Neural progenitor cell (in vitro differentiated cells): Measurements from ENCODE around the gene PDGFD. TPM values are rescaled to one million over a fixed set of nuclear protein-coding genes. Genes with fewer than 3 reads are reported as not detected.

ENCODE experiments used
- DNase-seq: peaks from one replicate; pipeline ENCODE4 v3.0.0-alpha.2; 2016; ENCODE audit warnings: low spot score
- H2AFZ ChIP-seq: fragments of 200-600 bp; sonication (generic); replicated peaks from 2 replicates; pipeline ENCODE4 v1.6.1; 2016; ENCODE audit warnings: antibody characterized with exemption
- H3F3A ChIP-seq: fragments of 200-600 bp; sonication (generic); 2 replicates; pipeline ENCODE4 v1.6.1; 2016; ENCODE audit warnings: antibody characterized with exemption, low read depth
- H3K27ac ChIP-seq: fragments of 200-600 bp; sonication (generic); 2 replicates; pipeline ENCODE4 v1.5.1; 2016; ENCODE audit warnings: mild to moderate bottlenecking
- H3K27me3 ChIP-seq: fragments of 200-600 bp; sonication (generic); 2 replicates; pipeline ENCODE4 v1.6.1; 2016; ENCODE audit warnings: mild to moderate bottlenecking, moderate library complexity
- H3K36me3 ChIP-seq: fragments of 200-600 bp; sonication (generic); 2 replicates; pipeline ENCODE4 v1.5.1; 2016
- H3K4me1 ChIP-seq: fragments of 200-600 bp; sonication (generic); 2 replicates; pipeline ENCODE4 v1.6.1; 2016; ENCODE audit warnings: mixed run types
- H3K4me2 ChIP-seq: fragments of 200-600 bp; sonication (generic); 2 replicates; pipeline ENCODE4 v1.6.1; 2016
- H3K4me3 ChIP-seq: fragments of 200-600 bp; sonication (generic); 2 replicates; pipeline ENCODE4 v1.5.1; 2016
- H3K79me2 ChIP-seq: fragments of 200-600 bp; sonication (generic); 2 replicates; pipeline ENCODE4 v1.6.1; 2016; ENCODE audit warnings: low read depth
- H3K9ac ChIP-seq: fragments of 200-600 bp; sonication (generic); 2 replicates; pipeline ENCODE4 v1.6.1; 2016
- H3K9me3 ChIP-seq: fragments of 200-600 bp; sonication (generic); 2 replicates; pipeline ENCODE4 v1.5.1; 2016; ENCODE audit warnings: low read depth
- H4K20me1 ChIP-seq: fragments of 200-600 bp; sonication (generic); 2 replicates; pipeline ENCODE4 v1.6.1; 2016; ENCODE audit warnings: low read depth
- H3K27ac Mint-ChIP-seq: 3 replicates; pipeline ENCODE4 v1.8.0; 2021; ENCODE audit warnings: mixed read lengths
- H3K27me3 Mint-ChIP-seq: 2 replicates; pipeline ENCODE4 v1.8.0; 2022; ENCODE audit warnings: low read depth, mild to moderate bottlenecking, inconsistent platforms, moderate library complexity, mixed read lengths; ENCODE audit not compliant: insufficient read depth
- H3K36me3 Mint-ChIP-seq: 3 replicates; pipeline ENCODE4 v1.8.0; 2021; ENCODE audit warnings: mixed read lengths
- H3K4me1 Mint-ChIP-seq: 3 replicates; pipeline ENCODE4 v1.8.0; 2021; ENCODE audit warnings: mixed read lengths
- H3K4me3 Mint-ChIP-seq: 3 replicates; pipeline ENCODE4 v1.8.0; 2021; ENCODE audit warnings: mild to moderate bottlenecking, moderate library complexity, mixed read lengths
- H3K9me3 Mint-ChIP-seq: 3 replicates; pipeline ENCODE4 v1.8.0; 2020; ENCODE audit warnings: mixed read lengths
- EZH2 ChIP-seq: fragments of 200-600 bp; sonication (generic); IDR thresholded peaks from 2 replicates; pipeline ENCODE4 v1.6.1; 2017; ENCODE audit warnings: antibody characterized with exemption, mild to moderate bottlenecking, moderate library complexity
- EZH2phosphoT487 ChIP-seq: fragments of 200-600 bp; sonication (generic); IDR thresholded peaks from 2 replicates; pipeline ENCODE4 v1.6.1; 2017; ENCODE audit warnings: antibody characterized with exemption
- total RNA-seq: library from RNA; depleted of rRNA; stranded (reverse); fragments of >200 nt; gene quantifications from 2 replicates; pipeline ENCODE4 v1.2.3, GENCODE V29; 2015; ENCODE audit warnings: low replicate concordance
- TF ChIP-seq, protein P1 (sequence below): fragments of 200-600 bp; sonication (generic); IDR thresholded peaks from 2 replicates; pipeline ENCODE4 v1.5.1; 2017; ENCODE audit warnings: antibody characterized with exemption, mild to moderate bottlenecking

PDGFD gene
- total RNA-seq, 1 donor from 2014 or later: 3.7 TPM

DNA sequence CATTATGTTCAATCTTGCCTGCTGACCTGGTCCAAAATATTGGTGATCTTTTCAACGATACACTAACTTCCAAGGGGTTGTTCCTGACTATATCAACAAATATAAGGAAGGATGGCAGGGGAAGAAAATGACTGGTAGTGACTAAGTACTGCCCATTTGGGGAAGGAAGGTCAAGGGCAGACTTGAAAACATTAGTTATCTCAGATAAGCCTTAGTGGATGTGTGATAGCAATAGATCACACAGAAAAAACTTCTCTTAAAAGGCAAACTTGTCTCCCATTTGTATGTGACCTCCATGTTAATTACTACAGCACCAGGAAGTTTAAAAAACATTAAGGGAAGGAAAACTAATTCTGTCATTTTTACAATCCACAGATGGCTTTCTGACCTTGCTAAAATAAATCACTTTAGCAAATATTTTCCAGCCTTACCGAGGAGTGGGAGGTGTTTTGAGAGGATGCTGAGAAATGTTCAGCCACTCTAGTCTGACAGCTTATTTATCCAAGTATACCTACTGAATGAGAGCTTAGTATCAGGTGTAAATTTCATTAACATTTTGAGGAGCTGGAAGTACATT lies 215.7 kb downstream of the PDGFD start:
- H3K36me3 ChIP-seq: no peaks in the 10 kb centered on the region
- no peaks in the 10 kb centered on the region for H3K9me3 ChIP-seq
- Mint-ChIP-seq H3K9me3 (no peaks in the 10 kb centered on the region), H3K36me3 (no peaks in the 10 kb centered on the region), H3K27me3 (peaks cover 3% of the 10 kb centered on the region), H3K4me3 (no peak overlapping the region), H3K4me1 (no peaks in the 10 kb centered on the region), H3K27ac (no peak overlapping the region)
- no peak overlapping the region for H3K4me3 ChIP-seq
- no peak overlapping the region for H2AFZ ChIP-seq
- TF ChIP-seq, protein P1, sequence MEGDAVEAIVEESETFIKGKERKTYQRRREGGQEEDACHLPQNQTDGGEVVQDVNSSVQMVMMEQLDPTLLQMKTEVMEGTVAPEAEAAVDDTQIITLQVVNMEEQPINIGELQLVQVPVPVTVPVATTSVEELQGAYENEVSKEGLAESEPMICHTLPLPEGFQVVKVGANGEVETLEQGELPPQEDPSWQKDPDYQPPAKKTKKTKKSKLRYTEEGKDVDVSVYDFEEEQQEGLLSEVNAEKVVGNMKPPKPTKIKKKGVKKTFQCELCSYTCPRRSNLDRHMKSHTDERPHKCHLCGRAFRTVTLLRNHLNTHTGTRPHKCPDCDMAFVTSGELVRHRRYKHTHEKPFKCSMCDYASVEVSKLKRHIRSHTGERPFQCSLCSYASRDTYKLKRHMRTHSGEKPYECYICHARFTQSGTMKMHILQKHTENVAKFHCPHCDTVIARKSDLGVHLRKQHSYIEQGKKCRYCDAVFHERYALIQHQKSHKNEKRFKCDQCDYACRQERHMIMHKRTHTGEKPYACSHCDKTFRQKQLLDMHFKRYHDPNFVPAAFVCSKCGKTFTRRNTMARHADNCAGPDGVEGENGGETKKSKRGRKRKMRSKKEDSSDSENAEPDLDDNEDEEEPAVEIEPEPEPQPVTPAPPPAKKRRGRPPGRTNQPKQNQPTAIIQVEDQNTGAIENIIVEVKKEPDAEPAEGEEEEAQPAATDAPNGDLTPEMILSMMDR: no peak
- TF ChIP-seq EZH2phosphoT487: no peak
- TF ChIP-seq EZH2: no peak
- H3K9ac ChIP-seq: no peak overlapping the region
- H3K27ac ChIP-seq: no peak overlapping the region
- H4K20me1 ChIP-seq: no peaks in the 10 kb centered on the region
- no peak for DNase-seq
- H3K79me2 ChIP-seq: no peaks in the 10 kb centered on the region
- H3K27me3 ChIP-seq: no peaks in the 10 kb centered on the region
- no peaks in the 10 kb centered on the region for H3K4me1 ChIP-seq
- H3F3A ChIP-seq: no peaks in the 10 kb centered on the region
- no peak overlapping the region for H3K4me2 ChIP-seq

DNA sequence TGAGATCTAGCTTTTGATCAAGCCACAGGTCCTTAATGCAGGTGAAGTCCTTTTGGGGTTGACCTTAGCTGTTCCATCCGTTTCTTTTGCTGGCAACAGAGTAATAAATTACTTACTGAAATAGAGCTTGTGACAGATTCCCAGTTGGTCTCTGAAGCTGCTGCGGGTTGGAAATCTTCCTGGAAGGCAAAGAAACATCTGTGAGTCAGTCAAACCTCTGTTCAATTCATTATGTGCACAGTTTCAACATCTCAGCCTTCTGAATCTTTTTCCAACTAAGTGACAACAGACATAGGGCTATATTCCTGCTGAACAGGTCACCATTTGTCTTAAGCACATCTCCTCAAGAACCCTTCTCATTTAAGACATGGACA lies 216.4 kb downstream of the PDGFD start:
- H3K4me3 Mint-ChIP-seq: no peak overlapping the region
- Histone ChIP-seq H3K9ac (no peak overlapping the region), H3K4me3 (no peak overlapping the region), H3K79me2 (no peaks in the 10 kb centered on the region), H2AFZ (no peak overlapping the region), H3K36me3 (no peaks in the 10 kb centered on the region), H3F3A (no peaks in the 10 kb centered on the region), H3K4me2 (no peak overlapping the region), H4K20me1 (no peaks in the 10 kb centered on the region), H3K9me3 (no peaks in the 10 kb centered on the region), H3K27ac (no peak overlapping the region), H3K27me3 (no peaks in the 10 kb centered on the region), H3K4me1 (no peaks in the 10 kb centered on the region)
- no peak for DNase-seq
- peaks cover 3% of the 10 kb centered on the region for H3K27me3 Mint-ChIP-seq
- no peaks in the 10 kb centered on the region for H3K36me3 Mint-ChIP-seq
- H3K4me1 Mint-ChIP-seq: no peaks in the 10 kb centered on the region
- H3K27ac Mint-ChIP-seq: no peak overlapping the region
- no peak for TF ChIP-seq EZH2
- TF ChIP-seq, protein P1: no peak
- TF ChIP-seq EZH2phosphoT487: no peak
- H3K9me3 Mint-ChIP-seq: no peaks in the 10 kb centered on the region

- no peak for DNase-seq
- Histone ChIP-seq H3K36me3 (no peaks in the 10 kb centered on the region), H4K20me1 (no peaks in the 10 kb centered on the region), H3K4me1 (no peaks in the 10 kb centered on the region), H3K4me2 (no peak overlapping the region), H3K27me3 (no peaks in the 10 kb centered on the region), H3K9ac (no peak overlapping the region), H2AFZ (no peak overlapping the region), H3F3A (no peaks in the 10 kb centered on the region), H3K27ac (no peak overlapping the region), H3K4me3 (no peak overlapping the region), H3K9me3 (no peaks in the 10 kb centered on the region), H3K79me2 (no peaks in the 10 kb centered on the region)
- Mint-ChIP-seq H3K36me3 (no peaks in the 10 kb centered on the region), H3K27me3 (peaks cover 3% of the 10 kb centered on the region), H3K4me3 (no peak overlapping the region), H3K9me3 (no peaks in the 10 kb centered on the region), H3K27ac (no peak overlapping the region), H3K4me1 (no peaks in the 10 kb centered on the region)
- TF ChIP-seq EZH2phosphoT487: no peak
- TF ChIP-seq, protein P1: no peak
- TF ChIP-seq EZH2: no peak
Observed at GRCh38 chr11:103946793-103947545, 217.0 kb downstream of the PDGFD start.
